Trophoblast cell (in vitro differentiated cells and primary cell): ENCODE measurements around the gene MRC2.

ENCODE experiments used
- DNase-seq, 2 donors: peaks; one replicate each; pipeline ENCODE4 v3.0.0-alpha.2; 2016
- H2AFZ ChIP-seq: 2 replicates; pipeline ENCODE4 v1.6.1; 2013; ENCODE audit warnings: low read length, moderate library complexity, mild to moderate bottlenecking; ENCODE audit not compliant: insufficient read depth, poor library complexity
- H2AK5ac ChIP-seq: 2 replicates; pipeline ENCODE4 v1.6.1; 2013; ENCODE audit warnings: mild to moderate bottlenecking, low read length
- H2BK120ac ChIP-seq: 2 replicates; pipeline ENCODE4 v1.6.1; 2013; ENCODE audit warnings: low read length, mild to moderate bottlenecking, moderate library complexity; ENCODE audit not compliant: insufficient read depth, poor library complexity
- H2BK12ac ChIP-seq: 2 replicates; pipeline ENCODE4 v1.6.1; 2013; ENCODE audit warnings: mild to moderate bottlenecking, low read length, moderate library complexity
- H2BK5ac ChIP-seq: 2 replicates; pipeline ENCODE4 v1.6.1; 2013; ENCODE audit warnings: low read length, low read depth, moderate library complexity, mild to moderate bottlenecking; ENCODE audit not compliant: poor library complexity
- H3K14ac ChIP-seq: 2 replicates; pipeline ENCODE4 v1.6.1; 2013; ENCODE audit warnings: mild to moderate bottlenecking, low read length
- H3K18ac ChIP-seq: 2 replicates; pipeline ENCODE4 v1.6.1; 2013; ENCODE audit warnings: mild to moderate bottlenecking, low read length
- H3K23ac ChIP-seq: 2 replicates; pipeline ENCODE4 v1.6.1; 2013; ENCODE audit warnings: low read length
- H3K27ac ChIP-seq: 2 replicates; pipeline ENCODE4 v1.5.1; 2013; ENCODE audit warnings: low read depth, mild to moderate bottlenecking, inconsistent platforms, low read length, moderate library complexity
- H3K27me3 ChIP-seq: 2 replicates; pipeline ENCODE4 v1.6.1; 2013; ENCODE audit warnings: inconsistent platforms, mild to moderate bottlenecking, low read length, moderate library complexity; ENCODE audit not compliant: insufficient read depth
- H3K36me3 ChIP-seq, 2 experiments: 1 replicate in 1 of 2; 2 replicates in 1 of 2; pipeline ENCODE4 v1.6.1; 2013; ENCODE audit warnings: low read length in 2 of 2, mild to moderate bottlenecking in 2 of 2, moderate library complexity in 1 of 2; ENCODE audit not compliant: insufficient read depth in 2 of 2, control insufficient read depth in 1 of 2
- H3K4ac ChIP-seq: 2 replicates; pipeline ENCODE4 v1.6.1; 2013; ENCODE audit warnings: low read depth, mild to moderate bottlenecking, low read length, moderate library complexity
- H3K4me1 ChIP-seq, 2 experiments: 1 replicate in 1 of 2; 2 replicates in 1 of 2; pipeline ENCODE4 v1.6.1; 2013; ENCODE audit warnings: low read length in 2 of 2, mild to moderate bottlenecking in 2 of 2, moderate library complexity in 1 of 2; ENCODE audit not compliant: insufficient read depth in 2 of 2, control insufficient read depth in 1 of 2
- H3K4me2 ChIP-seq: 2 replicates; pipeline ENCODE4 v1.6.1; 2013; ENCODE audit warnings: inconsistent platforms, mild to moderate bottlenecking, low read length, moderate library complexity
- H3K4me3 ChIP-seq: 2 replicates; pipeline ENCODE4 v1.5.1; 2013; ENCODE audit warnings: mild to moderate bottlenecking, low read depth, low read length, inconsistent platforms
- H3K79me1 ChIP-seq: one replicate; pipeline ENCODE4 v1.6.1; 2013; ENCODE audit warnings: low read length
- H3K79me2 ChIP-seq: 2 replicates; pipeline ENCODE4 v1.6.1; 2013; ENCODE audit warnings: low read length, mild to moderate bottlenecking; ENCODE audit not compliant: control insufficient read depth, insufficient read depth, poor library complexity
- H3K9ac ChIP-seq: 2 replicates; pipeline ENCODE4 v1.6.1; 2013; ENCODE audit warnings: mild to moderate bottlenecking, low read length
- H3K9me3 ChIP-seq: 2 replicates; pipeline ENCODE4 v1.6.1; 2013; ENCODE audit warnings: low read depth, mild to moderate bottlenecking, control low read depth, inconsistent platforms, low read length; ENCODE audit not compliant: insufficient read depth
- H4K12ac ChIP-seq: 2 replicates; pipeline ENCODE4 v1.6.1; 2013; ENCODE audit warnings: low read depth, mild to moderate bottlenecking, low read length, moderate library complexity
- H4K8ac ChIP-seq: 2 replicates; pipeline ENCODE4 v1.6.1; 2013; ENCODE audit warnings: low read depth, mild to moderate bottlenecking, low read length, moderate library complexity
- H4K91ac ChIP-seq: one replicate; pipeline ENCODE4 v1.6.1; 2013; ENCODE audit warnings: low read depth, mild to moderate bottlenecking, low read length, moderate library complexity
- WGBS: extraction: QIAGEN DNeasy Blood & Tissue Kit; methylation state at CpG from one replicate; pipeline ENCODE4 v1.1.7; 2013; ENCODE audit warnings: missing lambda C conversion rate; ENCODE audit not compliant: insufficient read length, insufficient coverage; ENCODE audit errors: extremely low coverage; 5-methylcytosine and 5-hydroxymethylcytosine counted together

The MRC2 gene

GRCh38 chr17:62718429-62718828 is 91.0 kb downstream of the MRC2 start:
- Histone ChIP-seq H2BK5ac (peak overlapping the region; percentile 90), H3K79me2 (peaks cover 6% of the 10 kb centered on the region), H3K9me3 (no peaks in the 10 kb centered on the region), H3K79me1 (peaks cover 48% of the 10 kb centered on the region), H4K8ac (peak overlapping the region; percentile 66), H3K4me3 (no peak overlapping the region), H4K91ac (peak overlapping the region; percentile 97), H3K14ac (peak overlapping the region; percentile 73), H3K27ac (peak overlapping the region; percentile 87), H2BK120ac (peak overlapping the region; percentile 97), H3K4me2 (peak overlapping the region; percentile 22), H2BK12ac (peak overlapping the region; percentile 98), H3K4me1 (peaks cover 33 to 37% of the 10 kb centered on the region in 2 experiments), H2AK5ac (no peak overlapping the region), H3K27me3 (no peaks in the 10 kb centered on the region), H3K4ac (peak overlapping the region; percentile 57), H3K9ac (no peak overlapping the region), H2AFZ (no peak overlapping the region), H4K12ac (no peak overlapping the region), H3K23ac (no peak overlapping the region), H3K36me3 (no peaks in the 10 kb centered on the region), H3K18ac (no peak overlapping the region)
- DNase-seq: peak; percentile 91 to 95
- WGBS: no CpG with 5 or more reads among the region's 11 CpGs

DNA sequence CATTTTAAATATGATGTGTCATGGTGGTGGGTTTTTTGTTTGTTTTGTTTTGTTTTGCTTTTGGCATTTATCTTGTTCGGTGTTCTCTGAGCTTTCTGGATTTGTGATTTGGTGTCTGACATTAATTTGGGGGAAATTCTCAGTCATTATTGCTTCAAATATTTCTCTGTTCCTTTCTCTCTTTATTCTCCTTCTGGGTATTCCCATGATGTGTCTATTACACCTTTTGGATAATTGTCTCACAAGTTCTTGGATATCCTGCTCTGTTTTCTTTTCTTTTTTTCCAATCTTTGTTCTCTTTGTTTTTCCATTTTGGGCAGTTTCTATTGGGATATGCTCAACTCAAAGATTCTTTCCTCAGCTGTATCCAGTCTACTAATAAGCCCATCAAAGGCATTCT is 92.1 kb downstream of the MRC2 start:
- peak overlapping the region; percentile 96 for H3K27ac ChIP-seq
- no peaks in the 10 kb centered on the region for H3K27me3 ChIP-seq
- H4K12ac ChIP-seq: no peak overlapping the region
- peaks cover 6% of the 10 kb centered on the region for H3K79me2 ChIP-seq
- H4K8ac ChIP-seq: no peak overlapping the region
- H3K23ac ChIP-seq: no peak overlapping the region
- H3K4me2 ChIP-seq: no peak overlapping the region
- no peak overlapping the region for H3K4me3 ChIP-seq
- H3K36me3 ChIP-seq: no peaks in the 10 kb centered on the region
- no peak overlapping the region for H4K91ac ChIP-seq
- no CpG with 5 or more reads among the region's 1 CpG for WGBS
- H3K14ac ChIP-seq: no peak overlapping the region
- H3K4me1 ChIP-seq: peaks cover 33 to 41% of the 10 kb centered on the region in 2 experiments
- no peak overlapping the region for H2AK5ac ChIP-seq
- peaks cover 50% of the 10 kb centered on the region for H3K79me1 ChIP-seq
- H2BK5ac ChIP-seq: no peak overlapping the region
- no peak overlapping the region for H2BK120ac ChIP-seq
- H3K4ac ChIP-seq: no peak overlapping the region
- no peak for DNase-seq
- no peak overlapping the region for H2BK12ac ChIP-seq
- H2AFZ ChIP-seq: no peak overlapping the region
- H3K9ac ChIP-seq: no peak overlapping the region
- no peak overlapping the region for H3K18ac ChIP-seq
- no peaks in the 10 kb centered on the region for H3K9me3 ChIP-seq

DNA sequence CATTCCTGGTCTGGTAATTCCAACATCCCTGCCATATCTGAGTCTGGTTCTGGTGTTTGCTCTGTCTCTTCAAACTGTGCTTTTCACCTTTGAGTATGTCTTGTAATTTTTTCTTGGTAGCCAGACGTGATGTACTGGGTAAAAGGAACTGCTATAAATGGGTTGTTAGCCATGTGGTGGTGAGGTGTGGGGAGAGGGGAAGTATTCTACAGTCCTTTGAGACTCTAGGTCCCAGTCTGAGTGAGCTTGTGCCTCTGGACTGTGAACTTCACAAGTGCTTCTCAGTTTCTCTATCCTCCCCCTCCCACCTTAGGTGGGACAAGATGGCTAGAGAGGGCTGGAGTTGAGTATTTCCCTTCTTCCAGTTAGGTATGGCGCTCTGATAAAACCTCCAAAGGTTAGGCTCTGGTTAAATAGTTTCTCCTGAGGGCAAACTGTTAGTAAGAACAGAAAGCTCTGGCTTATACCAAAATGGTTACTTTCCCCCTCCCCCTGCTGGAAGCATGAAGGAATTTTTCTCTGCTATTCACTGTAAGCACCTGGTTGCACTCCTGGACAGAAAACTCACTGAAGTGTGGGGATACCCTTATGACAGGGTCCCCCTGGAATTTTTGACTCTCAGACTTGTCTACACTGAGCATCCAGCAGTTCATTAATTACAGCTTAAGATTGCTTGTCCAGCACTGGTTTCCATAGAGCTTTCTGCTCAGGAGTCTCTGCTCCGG is 92.8 kb downstream of the MRC2 start:
- peak overlapping the region; percentile 18 for H4K8ac ChIP-seq
- H3K9ac ChIP-seq: no peak overlapping the region
- H3K4me3 ChIP-seq: no peak overlapping the region
- H4K12ac ChIP-seq: no peak overlapping the region
- no peaks in the 10 kb centered on the region for H3K9me3 ChIP-seq
- H2AFZ ChIP-seq: no peak overlapping the region
- H3K36me3 ChIP-seq: no peaks in the 10 kb centered on the region
- H3K4me1 ChIP-seq: peaks cover 33 to 43% of the 10 kb centered on the region in 2 experiments
- peak overlapping the region; percentile 18 for H3K18ac ChIP-seq
- H2AK5ac ChIP-seq: peak overlapping the region; percentile 7
- no CpG with 5 or more reads among the region's 3 CpGs for WGBS
- peak overlapping the region; percentile 91 for H4K91ac ChIP-seq
- no peak overlapping the region for H3K23ac ChIP-seq
- peak overlapping the region; percentile 96 for H3K27ac ChIP-seq
- H2BK5ac ChIP-seq: peak overlapping the region; percentile 74
- peak; percentile 60 to 82 for DNase-seq
- H3K4ac ChIP-seq: peak overlapping the region; percentile 69
- no peaks in the 10 kb centered on the region for H3K27me3 ChIP-seq
- H3K4me2 ChIP-seq: peak overlapping the region; percentile 21
- peaks cover 6% of the 10 kb centered on the region for H3K79me2 ChIP-seq
- H3K14ac ChIP-seq: peak overlapping the region; percentile 28
- peaks cover 53% of the 10 kb centered on the region for H3K79me1 ChIP-seq
- peak overlapping the region; percentile 82 for H2BK120ac ChIP-seq
- H2BK12ac ChIP-seq: peak overlapping the region; percentile 13

- H3K4ac ChIP-seq: no peak overlapping the region
- H3K9me3 ChIP-seq: no peaks in the 10 kb centered on the region
- H3K27me3 ChIP-seq: no peaks in the 10 kb centered on the region
- no peak overlapping the region for H2AK5ac ChIP-seq
- H4K91ac ChIP-seq: peak overlapping the region; percentile 96
- H3K23ac ChIP-seq: no peak overlapping the region
- WGBS: no CpG with 5 or more reads among the region's 1 CpG
- no peak overlapping the region for H3K9ac ChIP-seq
- no peak overlapping the region for H4K12ac ChIP-seq
- H2BK12ac ChIP-seq: no peak overlapping the region
- no peak overlapping the region for H3K4me2 ChIP-seq
- no peak overlapping the region for H4K8ac ChIP-seq
- H3K4me3 ChIP-seq: no peak overlapping the region
- no peak overlapping the region for H3K18ac ChIP-seq
- no peaks in the 10 kb centered on the region for H3K36me3 ChIP-seq
- no peak for DNase-seq
- peak overlapping the region; percentile 29 for H3K14ac ChIP-seq
- H3K27ac ChIP-seq: peak overlapping the region; percentile 96
- H3K79me2 ChIP-seq: peaks cover 2% of the 10 kb centered on the region
- peaks cover 25 to 37% of the 10 kb centered on the region in 2 experiments for H3K4me1 ChIP-seq
- H2AFZ ChIP-seq: no peak overlapping the region
- peak overlapping the region; percentile 77 for H2BK120ac ChIP-seq
- H2BK5ac ChIP-seq: peak overlapping the region; percentile 79
- peaks cover 40% of the 10 kb centered on the region for H3K79me1 ChIP-seq
These were observed 95.2 kb downstream of the MRC2 start for GRCh38 chr17:62722625-62723024.
